NCI-H524 (cell line): ENCODE measurements around the gene F10.
"Not testable (repeated sequence)": the region's sequence is repeated elsewhere in the genome, so short reads cannot be mapped to it uniquely, and the experiment has no call there.

ENCODE experiments used
- DNase-seq, 2 experiments: peaks; one replicate each; lab custom pipeline; 2025; lab: John Stamatoyannopoulos, UW

The F10 gene

GRCh38 chr13:113153810-113154748 is 31.5 kb downstream of the F10 start:
- DNase-seq: peak in 1 of 2 experiments; percentile 58

DNA sequence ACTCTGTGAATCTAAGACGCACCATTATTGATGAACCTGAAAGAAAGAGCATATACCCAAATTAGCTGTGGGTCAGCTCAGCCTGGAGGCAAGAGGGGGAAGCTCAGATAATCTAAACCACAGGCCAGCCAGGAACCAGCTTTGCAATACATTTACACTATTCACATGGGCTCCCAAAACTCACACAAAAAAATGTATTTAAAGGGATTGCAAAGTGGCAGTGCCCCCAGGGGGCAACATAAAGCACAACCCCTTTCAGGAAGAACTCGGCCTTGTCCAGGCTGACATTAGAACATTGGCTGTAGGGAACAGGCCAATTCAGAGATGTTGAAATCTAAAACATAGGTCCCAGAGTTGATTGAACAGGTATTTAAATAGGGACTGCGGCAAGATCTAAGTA is 32.6 kb downstream of the F10 start:
- DNase-seq: no peak

GRCh38 chr13:113155982-113156655 is 33.5 kb downstream of the F10 start:
- DNase-seq: no peak

GRCh38 chr13:113157206-113157928 is 34.8 kb downstream of the F10 start:
- no peak for DNase-seq

DNA sequence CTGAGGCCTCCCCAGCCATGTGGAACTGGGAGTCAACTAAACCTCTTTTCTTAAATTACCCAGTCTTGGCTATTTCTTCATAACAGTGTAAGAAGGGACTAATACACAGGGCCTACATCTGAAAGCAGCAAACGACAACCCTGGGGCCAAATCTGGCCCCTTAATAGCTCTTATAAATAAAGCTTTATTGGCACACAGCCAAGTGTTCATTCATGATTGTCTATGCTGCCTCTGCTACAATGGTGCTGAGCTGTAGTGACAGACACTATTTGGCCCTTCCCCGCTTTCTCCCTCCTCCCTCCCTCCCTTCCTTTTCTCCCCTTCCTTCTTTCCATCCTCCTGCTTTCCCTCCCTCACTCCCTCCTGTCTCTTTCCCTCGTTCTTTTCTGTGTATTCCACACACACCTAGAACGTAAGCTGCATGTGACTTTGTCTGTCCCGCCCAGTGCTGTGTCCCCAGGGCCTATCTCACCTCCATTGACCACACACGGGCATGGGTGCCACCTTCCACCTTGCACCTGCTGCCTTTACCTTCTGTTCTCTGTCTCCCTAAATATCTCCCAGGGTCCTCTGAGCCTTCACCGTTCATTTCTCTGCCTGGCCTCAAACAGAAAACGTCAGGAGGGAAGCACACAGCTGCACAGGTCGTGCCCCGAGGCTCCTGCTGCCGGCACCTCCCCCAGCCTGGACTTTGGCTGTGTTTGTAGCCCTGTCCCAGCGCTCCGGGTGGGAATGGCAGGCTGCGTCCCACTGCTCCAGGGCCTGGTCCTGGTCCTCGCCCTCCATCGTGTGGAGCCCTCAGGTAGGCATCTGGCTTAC is 35.5 kb downstream of the F10 start, which contains the start of gene PROZ:
Gene PROZ, plus strand, starts transcription at position 720 of the 819 bp plus-strand sequence. Its CDS starts 13 bp downstream, at position 733.
- DNase-seq: no peak

DNA sequence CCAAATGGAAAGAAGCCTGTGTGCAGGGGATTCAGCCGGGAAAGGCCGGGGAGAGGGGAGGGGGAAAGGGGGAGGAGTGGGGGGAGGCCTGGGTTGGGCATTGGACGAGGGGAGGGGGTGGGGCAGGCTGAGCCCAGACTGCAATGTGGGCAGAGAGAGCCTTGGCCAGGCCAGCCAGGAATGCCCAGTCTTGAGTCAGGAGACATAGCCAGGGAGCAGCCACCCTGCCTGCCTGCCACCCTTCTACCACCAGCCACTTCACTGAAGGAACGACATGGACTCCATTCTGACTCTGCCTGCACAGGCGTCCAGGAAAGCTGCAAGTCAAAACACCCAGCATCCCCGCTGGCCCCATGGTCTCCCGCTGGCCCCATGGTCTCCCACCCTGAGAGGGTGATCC is 36.3 kb downstream of the F10 start:
- DNase-seq: no peak

GRCh38 chr13:113159701-113160100 is 37.1 kb downstream of the F10 start:
- DNase-seq: no peak

DNA sequence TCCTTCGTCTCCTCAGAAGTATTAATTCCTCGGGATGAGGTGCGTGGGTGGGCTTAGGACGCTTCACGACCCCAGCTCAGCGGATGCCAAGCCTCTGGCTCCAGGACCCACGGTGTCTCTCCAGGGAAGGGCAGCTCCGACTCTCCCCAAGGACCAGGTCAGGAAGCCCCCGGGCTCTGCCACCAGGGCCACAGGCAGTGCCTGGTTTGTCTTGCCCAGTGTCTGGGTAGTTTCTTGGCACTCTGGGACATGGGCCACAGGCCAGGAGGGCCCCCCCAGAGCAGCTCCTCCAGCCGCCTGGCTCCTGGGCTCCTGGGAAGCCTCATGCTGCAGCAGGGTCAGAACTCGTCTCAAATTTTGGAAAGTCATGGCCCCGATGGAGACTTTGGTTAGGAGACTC is 38.4 kb downstream of the F10 start:
- no peak for DNase-seq

GRCh38 chr13:113161433-113161832 is 38.8 kb downstream of the F10 start:
- DNase-seq: no peak

DNA sequence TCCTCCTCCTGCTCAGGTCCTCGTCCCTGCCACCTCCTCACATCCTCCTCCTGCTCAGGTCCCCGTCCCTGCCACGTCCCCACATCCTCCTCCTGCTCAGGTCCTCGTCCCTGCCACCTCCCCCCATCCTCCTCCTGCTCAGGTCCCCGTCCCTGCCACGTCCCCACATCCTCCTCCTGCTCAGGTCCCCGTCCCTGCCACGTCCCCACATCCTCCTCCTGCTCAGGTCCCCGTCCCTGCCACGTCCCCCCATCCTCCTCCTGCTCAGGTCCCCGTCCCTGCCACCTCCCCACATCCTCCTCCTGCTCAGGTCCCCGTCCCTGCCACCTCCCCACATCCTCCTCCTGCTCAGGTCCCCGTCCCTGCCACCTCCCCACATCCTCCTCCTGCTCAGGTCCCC is 39.4 kb downstream of the F10 start:
- not testable (repeated sequence) for DNase-seq

- peak; percentile 28 to 39 for DNase-seq
These were observed 40.4 kb downstream of the F10 start for GRCh38 chr13:113162783-113163685.

GRCh38 chr13:113164492-113164891 is 41.9 kb downstream of the F10 start:
- no peak for DNase-seq

- DNase-seq: no peak
These were observed 43.7 kb downstream of the F10 start for GRCh38 chr13:113166266-113166665.

GRCh38 chr13:113166681-113167080 is 44.1 kb downstream of the F10 start:
- DNase-seq: no peak

GRCh38 chr13:113167155-113167554 is 44.6 kb downstream of the F10 start:
- DNase-seq: no peak

- no peak for DNase-seq
These were observed 45.0 kb downstream of the F10 start for GRCh38 chr13:113167575-113167974.

GRCh38 chr13:113168211-113168610 is 45.6 kb downstream of the F10 start:
- no peak for DNase-seq

GRCh38 chr13:113169277-113170272 is 47.0 kb downstream of the F10 start:
- no peak for DNase-seq

DNA sequence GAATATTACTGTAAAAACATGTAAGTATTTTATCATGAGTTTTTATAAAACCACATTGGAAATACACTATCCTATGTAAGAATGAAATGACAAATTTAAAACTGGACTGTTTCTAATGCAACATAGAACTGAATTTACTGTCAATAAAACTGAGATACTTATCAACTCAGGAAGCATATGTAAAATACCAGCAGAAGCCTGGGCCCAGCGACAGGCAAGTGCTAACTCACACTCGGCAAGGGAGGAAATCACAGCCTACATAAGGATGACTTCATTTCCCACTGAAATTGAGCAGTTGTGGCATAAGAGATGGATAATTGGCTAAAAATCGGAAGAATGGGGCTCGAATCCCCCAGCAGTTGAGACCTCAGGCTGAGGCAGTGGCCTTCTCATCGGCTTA is 47.9 kb downstream of the F10 start:
- DNase-seq: no peak
